Subcutaneous adipose tissue (tissue), 4 donors: ENCODE results near the gene EPS8. TPM values are rescaled to one million over a fixed set of nuclear protein-coding genes. Genes with fewer than 3 reads are reported as not detected.

ENCODE experiments used
- total RNA-seq, 4 donors: library from RNA; depleted of rRNA; stranded (reverse); fragments of >200 nt; gene quantifications; one replicate each; pipeline ENCODE4 v1.1.0, GENCODE V29; 2016
- TF ChIP-seq, protein P1 (sequence below): fragments of 450-650 bp; IDR thresholded peaks from one replicate; pipeline ENCODE4 v1.5.1; 2016; ENCODE audit warnings: low read depth, mild to moderate bottlenecking, control low read depth, antibody characterized with exemption, moderate library complexity

The EPS8 gene
- total RNA-seq, 4 donors from 2014 or later, result 254 to 462 (median 288) TPM

DNA sequence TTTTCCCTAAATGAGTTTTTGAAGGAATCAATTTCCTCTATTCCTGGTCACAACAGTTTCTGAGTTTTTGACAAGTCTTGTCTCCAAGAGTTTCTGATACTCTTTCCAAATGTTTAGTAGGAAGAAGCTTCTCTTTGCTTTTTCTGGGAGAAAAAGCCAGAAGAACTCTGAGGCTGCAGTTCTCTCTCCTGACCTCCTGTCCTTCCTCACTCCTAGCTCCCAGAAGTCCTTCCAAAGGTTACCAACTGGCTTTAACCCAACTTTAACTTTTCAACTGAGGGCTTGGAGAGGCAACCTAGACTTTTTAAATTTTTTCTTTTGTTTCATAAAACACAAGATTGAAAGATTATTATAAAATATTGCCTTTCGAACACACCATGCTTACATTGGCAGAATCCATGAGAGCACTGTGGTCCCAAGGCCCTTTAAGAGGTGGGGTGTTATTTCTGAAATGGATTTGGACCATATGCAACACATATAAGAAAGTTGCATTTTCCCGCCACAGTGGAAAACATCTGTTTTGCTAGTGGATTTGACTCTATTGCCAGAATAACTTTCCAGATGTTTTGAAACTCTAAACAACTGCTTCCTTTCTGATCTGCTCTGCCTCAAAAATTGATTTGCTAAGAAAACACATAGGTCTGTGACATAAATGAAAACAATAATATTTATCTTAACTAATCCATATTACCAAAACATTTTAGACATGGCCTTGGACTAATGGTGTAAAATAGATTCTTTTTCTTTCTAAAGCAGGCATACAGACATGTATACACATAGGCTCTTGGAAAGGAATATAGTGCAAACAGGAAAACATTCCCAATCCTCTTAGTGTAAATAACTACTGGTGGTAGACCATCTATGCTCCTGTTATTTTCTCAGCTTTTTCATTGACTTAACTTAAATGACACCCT is 22.3 kb upstream of the EPS8 start:
- TF ChIP-seq, protein P1, sequence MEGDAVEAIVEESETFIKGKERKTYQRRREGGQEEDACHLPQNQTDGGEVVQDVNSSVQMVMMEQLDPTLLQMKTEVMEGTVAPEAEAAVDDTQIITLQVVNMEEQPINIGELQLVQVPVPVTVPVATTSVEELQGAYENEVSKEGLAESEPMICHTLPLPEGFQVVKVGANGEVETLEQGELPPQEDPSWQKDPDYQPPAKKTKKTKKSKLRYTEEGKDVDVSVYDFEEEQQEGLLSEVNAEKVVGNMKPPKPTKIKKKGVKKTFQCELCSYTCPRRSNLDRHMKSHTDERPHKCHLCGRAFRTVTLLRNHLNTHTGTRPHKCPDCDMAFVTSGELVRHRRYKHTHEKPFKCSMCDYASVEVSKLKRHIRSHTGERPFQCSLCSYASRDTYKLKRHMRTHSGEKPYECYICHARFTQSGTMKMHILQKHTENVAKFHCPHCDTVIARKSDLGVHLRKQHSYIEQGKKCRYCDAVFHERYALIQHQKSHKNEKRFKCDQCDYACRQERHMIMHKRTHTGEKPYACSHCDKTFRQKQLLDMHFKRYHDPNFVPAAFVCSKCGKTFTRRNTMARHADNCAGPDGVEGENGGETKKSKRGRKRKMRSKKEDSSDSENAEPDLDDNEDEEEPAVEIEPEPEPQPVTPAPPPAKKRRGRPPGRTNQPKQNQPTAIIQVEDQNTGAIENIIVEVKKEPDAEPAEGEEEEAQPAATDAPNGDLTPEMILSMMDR, result no peak

DNA sequence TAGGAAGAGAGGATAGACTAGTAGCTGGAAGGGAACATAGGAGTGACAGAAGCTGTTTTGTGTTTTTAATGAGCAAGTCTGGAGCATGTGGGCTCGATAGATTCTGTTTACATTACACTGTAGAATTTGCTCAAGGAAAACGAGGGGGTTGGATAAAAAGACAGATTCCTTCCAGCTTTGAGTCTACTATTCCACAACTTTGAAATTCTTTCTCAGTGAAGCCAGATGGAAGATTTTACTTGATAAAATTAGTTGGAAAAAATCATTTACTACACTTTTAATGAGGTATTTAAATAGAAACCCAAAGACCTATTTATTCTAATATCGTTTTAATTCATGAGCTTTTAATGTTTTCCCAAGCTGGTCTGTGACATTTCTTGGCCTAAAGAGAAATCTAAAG is 19.5 kb upstream of the EPS8 start:
- TF ChIP-seq, protein P1, result no peak

DNA sequence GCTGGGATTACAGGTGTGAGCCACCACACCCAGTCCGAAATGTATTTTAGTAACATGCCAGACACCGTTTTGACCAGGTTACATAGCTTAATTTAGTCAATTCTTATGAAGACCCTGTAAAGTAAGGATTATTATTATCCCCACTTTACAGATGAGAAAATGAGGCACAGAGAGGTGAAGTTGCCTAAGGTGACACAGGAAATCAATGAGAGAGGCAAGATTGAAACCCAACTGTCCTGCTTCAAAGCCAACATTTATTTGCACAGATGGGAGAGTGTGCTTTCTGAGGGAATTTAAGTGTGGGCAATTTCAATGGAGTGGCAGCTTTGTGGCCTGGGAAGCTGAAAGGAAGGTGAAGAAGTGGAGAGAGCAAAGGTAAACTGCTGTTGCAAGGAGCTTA is 19.1 kb upstream of the EPS8 start:
- TF ChIP-seq, protein P1, result no peak

DNA sequence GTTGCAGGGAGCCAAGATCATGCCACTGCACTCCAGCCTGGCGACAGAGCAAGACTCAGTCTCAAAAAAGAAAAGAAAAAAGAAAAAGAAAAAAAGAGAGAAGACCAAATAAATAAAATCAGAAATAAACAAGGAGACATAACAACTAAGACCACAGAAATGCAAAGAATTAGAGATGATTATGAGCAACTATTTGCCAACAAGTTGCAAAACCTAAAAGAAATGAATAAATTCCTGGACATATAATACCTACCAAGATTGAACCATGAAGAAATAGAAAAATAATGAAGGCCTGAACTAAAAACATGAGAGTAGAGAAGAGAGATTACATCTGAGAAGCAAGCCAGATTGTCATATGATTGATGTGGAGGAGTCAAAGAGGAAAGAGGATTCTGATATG is 17.6 kb upstream of the EPS8 start:
- TF ChIP-seq, protein P1, result no peak

DNA sequence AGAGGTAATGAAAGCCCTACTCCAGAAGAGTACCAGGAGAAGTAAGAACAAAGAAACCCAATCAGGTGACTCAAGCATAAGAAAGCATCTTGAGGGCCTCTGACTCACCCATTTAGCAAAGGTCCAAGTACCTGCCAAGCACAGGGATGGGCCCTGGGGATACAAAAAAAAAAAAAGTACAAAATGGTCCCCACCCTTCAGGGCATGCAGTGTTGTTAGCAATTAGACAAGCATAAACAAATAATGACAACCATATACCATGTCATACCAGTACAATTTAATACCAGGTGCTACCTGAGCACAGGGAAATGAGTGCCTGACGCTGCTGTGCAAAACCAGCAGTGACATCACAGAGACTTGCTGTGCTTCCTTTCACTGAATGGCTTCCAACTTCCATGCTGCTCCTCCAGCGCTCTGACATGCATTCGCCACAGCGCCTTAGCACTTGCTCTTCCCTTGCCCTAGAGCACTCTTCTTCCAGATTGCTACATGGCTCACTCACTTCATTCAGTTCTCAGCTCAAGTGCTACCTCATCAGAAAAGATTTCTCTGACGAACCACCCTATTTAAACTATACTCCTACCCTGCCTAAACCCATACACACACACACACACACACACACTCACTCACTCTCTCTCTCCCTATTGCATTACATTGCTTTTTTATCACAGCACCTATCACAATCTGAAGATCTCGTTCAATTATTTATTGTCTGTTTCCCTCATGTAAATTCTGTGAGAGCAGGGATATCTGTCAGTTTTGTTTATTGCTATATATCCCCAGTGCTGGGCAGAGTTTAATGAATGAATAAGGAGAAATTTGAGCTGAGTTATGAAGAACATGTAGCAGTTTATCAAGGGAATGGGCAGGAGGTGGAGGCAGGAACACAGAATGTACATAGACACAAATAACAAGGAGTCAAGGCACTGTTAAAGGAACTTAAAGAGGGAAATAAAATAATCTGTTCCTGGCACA is 12.9 kb upstream of the EPS8 start:
- TF ChIP-seq, protein P1, result no peak

DNA sequence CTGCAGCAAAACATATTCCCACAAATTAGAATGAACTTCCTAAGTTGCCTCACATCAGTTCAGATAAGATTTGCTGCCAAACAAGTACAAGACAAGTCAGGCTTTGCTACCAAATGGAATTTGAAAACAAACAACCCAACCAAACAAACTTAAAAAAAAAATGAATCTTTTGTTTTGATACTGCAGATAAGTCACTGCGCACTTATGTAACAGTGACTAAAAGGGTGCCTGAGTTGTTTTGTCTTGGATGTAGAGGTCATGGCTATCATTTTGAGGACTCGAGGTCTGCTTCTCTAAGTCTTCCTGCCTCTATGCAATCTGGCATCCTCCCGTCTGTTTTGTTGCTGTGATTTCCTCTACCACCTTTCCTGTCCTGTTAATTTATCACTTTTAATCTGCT is 11.1 kb upstream of the EPS8 start:
- TF ChIP-seq, protein P1, result no peak

DNA sequence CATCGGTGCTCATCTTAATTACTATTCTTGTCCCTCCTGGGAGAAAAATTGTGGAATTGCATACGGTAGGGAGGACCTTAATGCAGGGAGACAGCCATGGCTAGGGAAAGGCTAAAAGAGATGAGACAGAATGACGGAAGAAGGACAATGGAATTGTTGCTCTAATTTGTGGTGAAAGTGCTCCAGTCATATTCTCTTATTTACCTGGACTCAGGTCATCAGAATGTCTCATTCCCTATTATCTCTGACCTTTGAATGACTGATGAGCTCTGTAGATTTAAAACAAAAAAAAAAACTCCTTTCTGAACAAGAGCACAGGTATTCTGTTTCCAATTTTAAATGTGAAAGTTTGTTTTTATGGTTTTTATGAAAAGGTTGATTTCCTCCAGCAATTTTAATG is 8.6 kb upstream of the EPS8 start:
- TF ChIP-seq, protein P1, result no peak
